Measurements from ENCODE around the gene APEX1. TPM values are rescaled to one million over a fixed set of nuclear protein-coding genes. Genes with fewer than 3 reads are reported as not detected.

APEX1 gene
- total RNA-seq, 4 donors from 2014 or later, result 75.7 to 132 (median 115) TPM

DNA sequence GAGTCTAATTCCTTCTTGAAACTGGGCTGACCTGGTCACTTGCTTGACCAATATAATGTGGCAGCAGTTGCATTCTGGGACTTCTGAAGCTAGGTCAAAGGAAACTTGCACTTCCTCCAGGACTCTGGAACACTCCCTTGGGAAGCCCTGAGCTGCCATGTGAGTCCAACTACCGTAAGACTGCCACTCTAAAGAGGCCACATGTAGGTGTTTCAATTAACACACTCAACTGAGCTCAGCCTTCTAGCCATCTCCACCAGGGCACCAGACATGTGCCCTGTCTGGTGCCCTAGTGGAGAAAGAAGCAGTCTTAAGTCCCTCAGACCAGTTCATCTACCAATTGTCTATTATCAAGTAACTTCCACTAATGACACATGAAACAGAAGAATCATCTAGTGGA lies 35.6 kb upstream of the APEX1 start:
- Histone ChIP-seq H3K27me3 (no peaks in the 10 kb centered on the region), H3K4me3 (no peak overlapping the region), H3K36me3 (no peaks in the 10 kb centered on the region), H3K9me3 (no peaks in the 10 kb centered on the region), H3K27ac (no peak overlapping the region), H3K4me1 (peaks cover 0 to 12% (median 0%) of the 10 kb centered on the region in 3 donors)
- intact Hi-C loops (cut with DNase I), result loop anchor here (10.0 kb wide), 1 partner anchor 75 kb away; the partner anchor contains the start of gene PARP2
- TF ChIP-seq POLR2A (IDR thresholded peaks at IDR 0.05), result no peak
- TF ChIP-seq, protein P1, sequence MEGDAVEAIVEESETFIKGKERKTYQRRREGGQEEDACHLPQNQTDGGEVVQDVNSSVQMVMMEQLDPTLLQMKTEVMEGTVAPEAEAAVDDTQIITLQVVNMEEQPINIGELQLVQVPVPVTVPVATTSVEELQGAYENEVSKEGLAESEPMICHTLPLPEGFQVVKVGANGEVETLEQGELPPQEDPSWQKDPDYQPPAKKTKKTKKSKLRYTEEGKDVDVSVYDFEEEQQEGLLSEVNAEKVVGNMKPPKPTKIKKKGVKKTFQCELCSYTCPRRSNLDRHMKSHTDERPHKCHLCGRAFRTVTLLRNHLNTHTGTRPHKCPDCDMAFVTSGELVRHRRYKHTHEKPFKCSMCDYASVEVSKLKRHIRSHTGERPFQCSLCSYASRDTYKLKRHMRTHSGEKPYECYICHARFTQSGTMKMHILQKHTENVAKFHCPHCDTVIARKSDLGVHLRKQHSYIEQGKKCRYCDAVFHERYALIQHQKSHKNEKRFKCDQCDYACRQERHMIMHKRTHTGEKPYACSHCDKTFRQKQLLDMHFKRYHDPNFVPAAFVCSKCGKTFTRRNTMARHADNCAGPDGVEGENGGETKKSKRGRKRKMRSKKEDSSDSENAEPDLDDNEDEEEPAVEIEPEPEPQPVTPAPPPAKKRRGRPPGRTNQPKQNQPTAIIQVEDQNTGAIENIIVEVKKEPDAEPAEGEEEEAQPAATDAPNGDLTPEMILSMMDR (IDR thresholded peaks at IDR 0.05), result no peak
- WGBS, 2 donors, result 56 to 100% methylated on average over 1 of the region's 1 CpG
- no peak for DNase-seq

DNA sequence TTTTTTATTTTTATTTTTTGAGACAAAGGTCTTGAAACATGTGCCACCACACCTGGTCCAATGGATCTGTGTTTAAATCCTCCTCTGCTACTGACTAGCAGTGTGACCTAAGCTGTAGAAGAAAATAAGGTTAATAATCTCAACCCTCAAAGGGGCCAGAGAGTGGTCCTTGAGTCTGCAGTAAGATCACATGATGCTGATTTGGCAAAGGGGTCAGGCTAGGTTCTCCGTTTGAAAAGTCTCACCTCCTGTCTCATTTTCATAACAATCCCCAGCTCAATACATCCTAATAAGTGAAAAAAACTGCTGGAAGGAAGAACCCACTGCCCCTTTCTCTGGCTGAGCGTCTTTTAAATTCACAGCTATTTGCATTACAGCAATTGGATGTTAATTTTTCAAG lies 33.8 kb upstream of the APEX1 start:
- DNase-seq, result no peak
- no peak overlapping the region for H3K27ac ChIP-seq
- H3K4me1 ChIP-seq, result peaks cover 0 to under 1% (median 0%) of the 10 kb centered on the region in 3 donors
- 41 to 44% methylated on average over 2 of the region's 2 CpGs for WGBS, 2 donors
- H3K4me3 ChIP-seq, result no peak overlapping the region
- H3K36me3 ChIP-seq, result no peaks in the 10 kb centered on the region
- H3K27me3 ChIP-seq, result no peaks in the 10 kb centered on the region
- no peak for TF ChIP-seq POLR2A (IDR thresholded peaks at IDR 0.05)
- TF ChIP-seq, protein P1 (IDR thresholded peaks at IDR 0.05), result no peak
- H3K9me3 ChIP-seq, result no peaks in the 10 kb centered on the region
- intact Hi-C loops (cut with DNase I), result no loop called here

DNA sequence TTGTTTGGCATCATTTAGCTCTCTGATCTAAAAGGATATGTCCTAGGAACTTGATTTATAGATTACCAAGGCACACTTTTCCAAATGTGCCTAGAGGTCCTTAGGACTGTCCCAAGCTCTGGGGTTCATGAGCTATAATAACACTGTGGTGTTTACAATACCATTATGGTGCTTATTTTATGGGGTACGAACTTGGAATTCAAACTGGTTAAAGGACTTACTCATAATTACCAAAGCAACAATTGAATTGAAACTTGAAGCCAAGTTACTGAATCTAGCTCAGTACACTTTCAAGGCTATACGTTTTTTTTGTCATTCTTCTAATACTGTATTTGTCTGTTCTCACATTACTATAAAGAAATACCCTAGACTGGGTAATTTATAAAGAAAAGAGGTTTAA lies 32.1 kb upstream of the APEX1 start:
- Histone ChIP-seq H3K4me1 (peaks cover 0 to 6% (median 0%) of the 10 kb centered on the region in 3 donors), H3K36me3 (no peaks in the 10 kb centered on the region), H3K27ac (no peak overlapping the region), H3K9me3 (no peaks in the 10 kb centered on the region), H3K27me3 (no peaks in the 10 kb centered on the region), H3K4me3 (no peak overlapping the region)
- intact Hi-C loops (cut with DNase I), result no loop called here
- 50 to 57% methylated on average over 1 to 2 of the region's 2 CpGs for WGBS, 2 donors
- DNase-seq, result no peak
- no peak for TF ChIP-seq POLR2A (IDR thresholded peaks at IDR 0.05)
- TF ChIP-seq, protein P1 (IDR thresholded peaks at IDR 0.05), result no peak

DNA sequence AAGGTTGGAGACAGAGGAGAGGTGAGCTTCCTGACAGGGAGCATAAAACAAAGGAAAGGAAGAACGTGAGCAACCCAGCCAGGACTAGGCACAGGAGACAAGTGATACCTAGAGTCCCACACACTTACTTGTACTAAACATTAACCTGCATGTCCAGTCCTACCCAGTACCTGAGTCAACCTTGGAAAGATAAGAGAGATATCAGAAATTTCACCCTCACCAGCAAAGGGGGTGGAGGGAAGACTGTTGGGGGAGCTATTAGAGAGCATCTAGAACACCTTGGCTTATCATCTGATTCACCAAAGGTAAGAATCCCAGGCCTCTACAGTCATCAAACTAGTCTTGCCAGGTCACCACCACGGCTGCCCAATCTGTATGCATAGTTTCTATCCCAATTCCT lies 30.2 kb upstream of the APEX1 start:
- H3K4me3 ChIP-seq, result no peak overlapping the region
- no peaks in the 10 kb centered on the region for H3K9me3 ChIP-seq
- no peak for DNase-seq
- TF ChIP-seq, protein P1 (IDR thresholded peaks at IDR 0.05), result no peak
- TF ChIP-seq POLR2A (IDR thresholded peaks at IDR 0.05), result no peak
- intact Hi-C loops (cut with DNase I), result no loop called here
- no peak overlapping the region for H3K27ac ChIP-seq
- 19 to 31% methylated on average over 2 of the region's 2 CpGs for WGBS, 2 donors
- no peaks in the 10 kb centered on the region for H3K36me3 ChIP-seq
- peaks cover 0 to 14% (median 0%) of the 10 kb centered on the region in 3 donors for H3K4me1 ChIP-seq
- H3K27me3 ChIP-seq, result no peaks in the 10 kb centered on the region

DNA sequence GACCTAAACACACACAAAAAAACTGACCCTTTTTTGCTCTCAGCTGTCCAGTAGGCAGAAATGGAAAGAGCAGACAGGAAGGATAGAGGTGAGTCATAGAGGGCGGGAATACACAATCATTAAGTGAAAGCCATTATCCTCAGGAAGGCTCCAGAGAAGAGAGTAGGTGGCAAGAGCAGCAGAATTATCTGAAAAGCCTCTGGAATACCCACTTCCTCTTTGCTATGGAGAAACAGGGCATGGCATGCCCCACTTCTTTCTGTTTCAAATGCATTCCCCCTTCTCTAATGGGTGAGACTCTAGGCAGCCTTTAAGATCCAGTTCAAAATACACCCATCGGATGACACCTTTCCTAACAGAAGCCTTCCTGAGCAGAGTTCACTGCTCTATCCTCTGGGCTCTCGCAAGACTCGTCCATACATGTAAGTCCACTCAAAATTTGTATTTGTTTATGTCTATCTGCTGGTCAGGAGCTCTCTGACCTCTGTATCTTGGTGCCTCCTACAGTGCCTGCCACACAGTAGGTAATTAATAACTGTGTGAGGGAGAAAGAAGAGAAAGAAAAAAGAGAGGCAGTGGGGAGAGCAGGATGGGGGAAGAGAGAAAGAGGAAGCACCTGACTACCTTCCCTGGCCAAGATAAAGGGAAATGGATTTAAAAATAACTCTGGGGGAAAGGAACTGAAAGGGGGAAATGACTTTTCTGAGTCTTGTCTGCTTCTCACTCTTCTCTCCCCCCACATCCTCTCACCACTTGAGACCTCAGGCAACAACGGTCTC lies 27.6 kb upstream of the APEX1 start:
- 38 to 61% methylated on average over 5 of the region's 5 CpGs for WGBS, 2 donors
- H3K9me3 ChIP-seq, result no peaks in the 10 kb centered on the region
- intact Hi-C loops (cut with DNase I), result no loop called here
- no peaks in the 10 kb centered on the region for H3K27me3 ChIP-seq
- TF ChIP-seq, protein P1 (IDR thresholded peaks at IDR 0.05), result no peak
- no peak for TF ChIP-seq POLR2A (IDR thresholded peaks at IDR 0.05)
- H3K4me1 ChIP-seq, result peaks cover 0 to 21% (median 0%) of the 10 kb centered on the region in 3 donors
- peak overlapping the region in 2 of 4 donors; percentile 29 to 56 for H3K27ac ChIP-seq
- no peaks in the 10 kb centered on the region for H3K36me3 ChIP-seq
- H3K4me3 ChIP-seq, result no peak overlapping the region
- no peak for DNase-seq
